Body of pancreas (tissue), 4 donors: ENCODE data around the gene CYTH1. TPM values are rescaled to one million over a fixed set of nuclear protein-coding genes. Genes with fewer than 3 reads are reported as not detected.

ENCODE experiments used
- ATAC-seq: fragments of 150-250 bp; one replicate; pipeline ENCODE4 v1.9.1; 2016
- DNase-seq, 4 donors: peaks; one replicate each; pipeline ENCODE4 v3.0.0-alpha.2; 2019
- H3K27ac ChIP-seq, 4 donors: fragments of 200-600 bp; sonication (generic); 1 replicate in 3 of 4; 2 replicates in 1 of 4; pipeline versions ENCODE4 v1.5.1 to v1.6.1; 2016 to 2019; ENCODE audit warnings: mild to moderate bottlenecking in 1 of 4, mixed read lengths in 1 of 4, moderate library complexity in 1 of 4
- H3K27me3 ChIP-seq, 2 donors: fragments of 200-600 bp; sonication (generic); one replicate each; pipeline ENCODE4 v1.6.0; 2016; ENCODE audit warnings: mild to moderate bottlenecking in 1 of 2
- H3K36me3 ChIP-seq, 2 donors: fragments of 200-600 bp; sonication (generic); replicated peaks in 1 of 2; 2 replicates each; pipeline ENCODE4 v1.5.1; 2016; ENCODE audit warnings: low read depth in 2 of 2; ENCODE audit not compliant: insufficient read depth in 1 of 2
- H3K4me1 ChIP-seq: fragments of 200-600 bp; sonication (generic); one replicate; pipeline ENCODE4 v1.6.0; 2016
- H3K4me3 ChIP-seq, 2 donors: fragments of 200-600 bp; sonication (generic); 1 replicate in 1 of 2; 2 replicates in 1 of 2; pipeline ENCODE4 v1.5.1; 2016 to 2019
- H3K9me3 ChIP-seq, 3 donors: fragments of 200-600 bp; sonication (generic); 1 replicate in 2 of 3; 2 replicates in 1 of 3; pipeline ENCODE4 v1.5.1; 2016
- CTCF ChIP-seq, 7 experiments: fragments of 450-650 bp in 4 of 7; fragments of 200-600 bp in 3 of 7; sonication (generic) in 3 of 7; IDR thresholded peaks; one replicate each; pipeline ENCODE4 v1.5.1; 2016 to 2019; ENCODE audit warnings: antibody characterized with exemption in 7 of 7
- POLR2A ChIP-seq, 3 donors: fragments of 450-650 bp; IDR thresholded peaks; one replicate each; pipeline ENCODE4 v1.6.1; 2016; ENCODE audit warnings: antibody characterized with exemption in 3 of 3, mild to moderate bottlenecking in 2 of 3
- WGBS, 2 donors: methylation state at CpG; one replicate each; pipeline ENCODE4 v1.1.5; 2017; 5-methylcytosine and 5-hydroxymethylcytosine counted together
- intact Hi-C: fragments of 100-400 bp; cut with DNase I; formaldehyde crosslinking; loops from one replicate; pipeline ENCODE4 v1.15.1; 2023
- total RNA-seq, 2 donors: library from RNA; depleted of rRNA; stranded (reverse); fragments of >200 nt; gene quantifications; one replicate each; pipeline ENCODE4 v1.1.0, GENCODE V29; 2016

Gene CYTH1
- total RNA-seq, 2 donors from 2014 or later: 32.2 to 60.6 TPM

GRCh38 chr17:78745407-78746088 is 36.5 kb downstream of the CYTH1 start:
- intact Hi-C loops: no loop called here
- WGBS, 2 donors: 36 to 43% methylated on average over 12 of the region's 12 CpGs
- Histone ChIP-seq H3K4me1 (peaks cover 50% of the 10 kb centered on the region), H3K4me3 (no peak overlapping the region), H3K36me3 (no peaks in the 10 kb centered on the region), H3K27me3 (no peaks in the 10 kb centered on the region), H3K27ac (peak overlapping the region in 1 of 4 donors; percentile 70), H3K9me3 (no peaks in the 10 kb centered on the region)
- TF ChIP-seq CTCF (IDR thresholded peaks at IDR 0.05) (peak; percentile 37 to 62 (median 56)), POLR2A (IDR thresholded peaks at IDR 0.05) (no peak)
- DNase-seq (peak; percentile 45 to 51 (median 51)), ATAC-seq (no peak)

- H3K4me3 ChIP-seq: no peak overlapping the region
- no peaks in the 10 kb centered on the region for H3K27me3 ChIP-seq
- H3K9me3 ChIP-seq: no peaks in the 10 kb centered on the region
- ATAC-seq (no peak), DNase-seq (no peak)
- TF ChIP-seq CTCF (IDR thresholded peaks at IDR 0.05): no peak
- TF ChIP-seq POLR2A (IDR thresholded peaks at IDR 0.05): no peak
- peaks cover 30% of the 10 kb centered on the region for H3K4me1 ChIP-seq
- WGBS, 2 donors: 92 to 93% methylated on average over 5 of the region's 5 CpGs
- no peaks in the 10 kb centered on the region for H3K36me3 ChIP-seq
- no peak overlapping the region for H3K27ac ChIP-seq
- intact Hi-C loops: loop anchor here (5.0 kb wide), 1 partner anchor 44 kb away; no protein-coding TSS in a partner anchor
Measured at GRCh38 chr17:78742901-78743300, 39.2 kb downstream of the CYTH1 start.

GRCh38 chr17:78741644-78742284 is 40.3 kb downstream of the CYTH1 start:
- DNase-seq (no peak), ATAC-seq (no peak)
- intact Hi-C loops: loop anchor here (5.0 kb wide), 1 partner anchor 46 kb away; no protein-coding TSS in a partner anchor
- Histone ChIP-seq H3K4me1 (peaks cover 27% of the 10 kb centered on the region), H3K27ac (no peak overlapping the region), H3K9me3 (no peaks in the 10 kb centered on the region), H3K27me3 (no peaks in the 10 kb centered on the region), H3K4me3 (no peak overlapping the region), H3K36me3 (no peaks in the 10 kb centered on the region)
- no peak for TF ChIP-seq POLR2A (IDR thresholded peaks at IDR 0.05)
- no peak for TF ChIP-seq CTCF (IDR thresholded peaks at IDR 0.05)
- WGBS, 2 donors: 74 to 90% methylated on average over 5 of the region's 5 CpGs

GRCh38 chr17:78739331-78739931 is 42.6 kb downstream of the CYTH1 start:
- Histone ChIP-seq H3K4me1 (peaks cover 23% of the 10 kb centered on the region), H3K27ac (no peak overlapping the region), H3K36me3 (no peaks in the 10 kb centered on the region), H3K4me3 (no peak overlapping the region), H3K27me3 (no peaks in the 10 kb centered on the region), H3K9me3 (no peaks in the 10 kb centered on the region)
- intact Hi-C loops: no loop called here
- TF ChIP-seq POLR2A (IDR thresholded peaks at IDR 0.05) (no peak), CTCF (IDR thresholded peaks at IDR 0.05) (no peak)
- WGBS, 2 donors: 74 to 89% methylated on average over 9 of the region's 9 CpGs
- no peak for ATAC-seq
- DNase-seq: no peak
